ENCODE data around the gene GIT1. TPM values are rescaled to one million over a fixed set of nuclear protein-coding genes. Genes with fewer than 3 reads are reported as not detected.

The GIT1 gene
- total RNA-seq, 3 donors from 2014 or later = 28.6 to 41.0 (median 37.2) TPM

DNA sequence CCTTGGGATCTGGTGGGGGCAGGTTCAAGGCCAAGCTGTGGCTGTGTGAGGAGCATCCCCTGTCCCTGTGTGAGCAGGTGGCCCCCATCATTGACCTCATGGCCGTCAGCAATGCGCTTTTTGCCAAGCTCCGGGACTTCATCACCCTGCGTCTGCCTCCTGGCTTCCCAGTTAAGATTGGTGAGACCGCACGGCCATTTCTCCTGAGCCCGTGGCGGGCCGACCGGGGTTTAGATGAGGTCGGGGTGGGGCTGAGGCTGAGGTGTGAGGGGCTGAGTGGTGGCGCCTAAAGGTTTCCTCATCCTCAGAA lies 22.6 kb upstream of the GIT1 start:
- DNase-seq = no peak
- Histone ChIP-seq H3K4me3 (no peak overlapping the region), H3K36me3 (ENCODE audit: low read depth) (no peaks in the 10 kb centered on the region), H3K9me3 (no peaks in the 10 kb centered on the region), H3K4me1 (ENCODE audit: low read depth) (peaks cover 37% of the 10 kb centered on the region)
- ATAC-seq = no peak
- intact Hi-C loops (cut with DNase I, micrococcal nuclease) = no loop called here
- TF ChIP-seq, protein P1, sequence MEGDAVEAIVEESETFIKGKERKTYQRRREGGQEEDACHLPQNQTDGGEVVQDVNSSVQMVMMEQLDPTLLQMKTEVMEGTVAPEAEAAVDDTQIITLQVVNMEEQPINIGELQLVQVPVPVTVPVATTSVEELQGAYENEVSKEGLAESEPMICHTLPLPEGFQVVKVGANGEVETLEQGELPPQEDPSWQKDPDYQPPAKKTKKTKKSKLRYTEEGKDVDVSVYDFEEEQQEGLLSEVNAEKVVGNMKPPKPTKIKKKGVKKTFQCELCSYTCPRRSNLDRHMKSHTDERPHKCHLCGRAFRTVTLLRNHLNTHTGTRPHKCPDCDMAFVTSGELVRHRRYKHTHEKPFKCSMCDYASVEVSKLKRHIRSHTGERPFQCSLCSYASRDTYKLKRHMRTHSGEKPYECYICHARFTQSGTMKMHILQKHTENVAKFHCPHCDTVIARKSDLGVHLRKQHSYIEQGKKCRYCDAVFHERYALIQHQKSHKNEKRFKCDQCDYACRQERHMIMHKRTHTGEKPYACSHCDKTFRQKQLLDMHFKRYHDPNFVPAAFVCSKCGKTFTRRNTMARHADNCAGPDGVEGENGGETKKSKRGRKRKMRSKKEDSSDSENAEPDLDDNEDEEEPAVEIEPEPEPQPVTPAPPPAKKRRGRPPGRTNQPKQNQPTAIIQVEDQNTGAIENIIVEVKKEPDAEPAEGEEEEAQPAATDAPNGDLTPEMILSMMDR (IDR thresholded peaks at IDR 0.05) = no peak

DNA sequence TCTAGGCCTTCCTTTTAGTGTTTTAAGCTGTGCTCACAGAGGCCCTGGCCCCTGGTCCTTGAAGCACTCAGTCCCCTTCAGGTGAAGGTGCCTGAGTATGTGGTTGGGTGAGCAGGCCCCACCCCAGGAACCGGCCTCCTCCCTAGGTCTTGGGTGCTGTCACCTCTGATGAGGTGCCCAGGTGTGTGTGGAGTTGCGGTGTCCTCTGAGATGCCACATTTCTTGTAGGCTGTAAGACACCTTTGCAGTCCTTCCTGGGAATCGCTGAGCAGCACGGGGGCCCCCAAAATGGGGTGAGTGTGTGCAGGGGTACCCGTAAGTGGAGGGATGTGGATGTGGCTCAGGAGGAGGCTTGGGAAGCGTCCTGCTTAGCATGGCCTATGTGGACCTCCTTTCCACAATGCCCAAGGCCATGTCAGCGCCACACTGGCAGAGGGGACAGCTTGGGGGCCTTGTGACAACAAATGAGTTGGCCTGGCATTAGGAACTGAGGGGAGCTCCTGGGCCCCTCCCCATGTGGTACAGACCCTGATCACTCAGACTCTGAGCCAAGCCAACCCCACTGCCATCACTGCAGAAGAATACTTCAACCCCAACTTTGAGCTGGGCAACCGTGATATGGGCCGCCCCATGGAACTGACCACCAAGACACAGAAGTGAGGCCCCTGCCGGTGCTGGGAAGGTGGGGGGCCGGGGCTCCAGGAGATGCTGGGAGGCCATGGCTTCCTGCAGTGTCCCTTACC lies 22.1 kb upstream of the GIT1 start:
- H3K9me3 ChIP-seq = no peaks in the 10 kb centered on the region
- H3K4me1 ChIP-seq (ENCODE audit: low read depth) = peaks cover 32% of the 10 kb centered on the region
- H3K36me3 ChIP-seq (ENCODE audit: low read depth) = no peaks in the 10 kb centered on the region
- DNase-seq = no peak
- no peak for ATAC-seq
- H3K4me3 ChIP-seq = no peak overlapping the region
- TF ChIP-seq, protein P1 (IDR thresholded peaks at IDR 0.05) = no peak
- intact Hi-C loops (cut with DNase I, micrococcal nuclease) = no loop called here

DNA sequence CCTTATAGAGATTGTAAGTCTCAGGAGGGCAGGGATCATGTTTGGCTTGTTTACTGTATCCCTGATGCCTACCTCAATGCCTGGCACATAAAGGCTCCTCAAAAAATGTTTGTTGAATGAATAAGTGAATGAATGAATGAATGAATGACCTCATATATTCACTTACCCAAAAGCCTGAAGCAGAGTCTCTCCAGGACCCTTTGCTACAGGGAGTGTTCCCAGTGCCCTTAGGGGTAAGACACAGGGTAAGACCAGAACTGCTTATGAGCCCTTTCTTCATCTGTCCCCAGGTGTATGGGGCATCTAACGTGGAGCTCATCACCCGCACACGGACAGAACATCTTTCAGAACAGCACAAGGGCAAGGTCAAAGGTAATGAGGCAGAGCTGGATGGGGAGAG lies 20.9 kb upstream of the GIT1 start:
- Histone ChIP-seq H3K4me1 (ENCODE audit: low read depth) (peaks cover 22% of the 10 kb centered on the region), H3K36me3 (ENCODE audit: low read depth) (no peaks in the 10 kb centered on the region), H3K9me3 (no peaks in the 10 kb centered on the region), H3K4me3 (no peak overlapping the region)
- intact Hi-C loops (cut with DNase I, micrococcal nuclease) = no loop called here
- no peak for DNase-seq
- TF ChIP-seq, protein P1 (IDR thresholded peaks at IDR 0.05) = no peak
- ATAC-seq = no peak

DNA sequence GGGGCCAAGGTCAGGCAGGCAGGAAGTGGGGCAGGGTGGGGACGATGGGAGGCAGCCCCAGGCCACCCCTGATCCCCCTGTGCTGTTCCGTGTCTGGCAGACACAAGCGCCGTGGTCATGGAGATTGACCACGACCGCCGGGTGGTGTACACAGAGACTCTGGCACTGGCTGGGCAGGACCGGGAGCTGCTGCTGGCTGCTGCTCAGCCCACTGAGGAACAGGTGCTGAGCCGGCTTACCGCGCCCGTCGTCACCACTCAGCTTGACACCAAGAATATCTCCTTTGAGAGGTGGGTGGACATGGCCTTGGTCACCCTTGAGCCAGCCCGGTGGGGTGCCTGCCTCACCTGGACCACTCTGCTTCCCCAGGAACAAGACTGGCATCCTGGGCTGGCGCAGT lies 19.5 kb upstream of the GIT1 start:
- intact Hi-C loops (cut with DNase I, micrococcal nuclease) = no loop called here
- DNase-seq = no peak
- TF ChIP-seq, protein P1 (IDR thresholded peaks at IDR 0.05) = no peak
- Histone ChIP-seq H3K4me1 (ENCODE audit: low read depth) (peaks cover 8% of the 10 kb centered on the region), H3K9me3 (no peaks in the 10 kb centered on the region), H3K4me3 (no peak overlapping the region), H3K36me3 (ENCODE audit: low read depth) (no peaks in the 10 kb centered on the region)
- ATAC-seq = no peak

DNA sequence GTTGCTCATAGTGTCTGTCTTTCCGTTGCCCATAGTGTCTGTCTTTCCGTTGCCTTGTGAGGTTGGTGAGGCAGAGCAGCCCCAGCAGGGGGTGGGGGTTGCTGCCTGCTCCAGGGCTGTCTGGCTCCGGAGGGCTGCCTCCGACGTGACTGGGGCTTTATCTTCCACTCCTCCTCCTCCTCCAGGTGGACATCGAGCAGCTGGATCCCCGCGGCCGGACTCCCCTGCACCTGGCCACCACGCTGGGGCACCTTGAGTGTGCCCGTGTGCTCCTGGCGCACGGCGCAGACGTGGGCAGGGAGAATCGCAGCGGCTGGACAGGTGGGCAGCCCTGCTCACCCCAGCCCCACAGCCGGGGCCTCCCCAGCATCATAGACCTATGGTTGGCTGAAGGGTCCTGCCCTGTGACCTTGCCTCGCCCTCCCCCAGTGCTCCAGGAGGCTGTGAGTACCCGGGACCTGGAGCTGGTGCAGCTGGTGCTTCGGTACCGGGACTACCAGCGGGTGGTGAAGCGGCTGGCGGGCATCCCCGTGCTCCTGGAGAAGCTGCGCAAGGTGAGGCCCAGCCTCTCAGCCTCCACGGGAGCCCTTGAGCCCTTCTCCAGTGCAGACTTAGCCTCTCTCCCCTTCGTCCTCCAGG lies 18.2 kb upstream of the GIT1 start:
- H3K36me3 ChIP-seq (ENCODE audit: low read depth) = no peaks in the 10 kb centered on the region
- no peak overlapping the region for H3K4me3 ChIP-seq
- TF ChIP-seq, protein P1 (IDR thresholded peaks at IDR 0.05) = no peak
- DNase-seq = no peak
- H3K9me3 ChIP-seq = no peaks in the 10 kb centered on the region
- no peaks in the 10 kb centered on the region for H3K4me1 ChIP-seq (ENCODE audit: low read depth)
- intact Hi-C loops (cut with DNase I, micrococcal nuclease) = no loop called here
- ATAC-seq = no peak
